NCI-H446 treated with DMSO at 0.1 percent for 48 hours (cell line): ENCODE measurements around the gene PSMD1.
"Not testable (repeated sequence)": the region's sequence is repeated elsewhere in the genome, so short reads cannot be mapped to it uniquely, and the experiment has no call there.

Source experiments
- DNase-seq: peaks from one replicate; lab custom pipeline; 2025; lab: John Stamatoyannopoulos, UW

PSMD1 gene

GRCh38 chr2:231186325-231186724, 129.7 kb downstream of the PSMD1 start:
- DNase-seq = no peak

- no peak for DNase-seq
Observed at GRCh38 chr2:231187736-231188505, 131.3 kb downstream of the PSMD1 start.

- DNase-seq = no peak
Observed at GRCh38 chr2:231188506-231189170, 132.0 kb downstream of the PSMD1 start.

GRCh38 chr2:231189171-231189530, 132.5 kb downstream of the PSMD1 start:
- no peak for DNase-seq

GRCh38 chr2:231189571-231190495, 133.2 kb downstream of the PSMD1 start:
- DNase-seq = no peak

GRCh38 chr2:231190531-231191197, 134.0 kb downstream of the PSMD1 start:
- DNase-seq = no peak

- DNase-seq = no peak
Observed at GRCh38 chr2:231191896-231192872, 135.5 kb downstream of the PSMD1 start.

- no peak for DNase-seq
Observed at GRCh38 chr2:231193216-231193615, 136.5 kb downstream of the PSMD1 start.

GRCh38 chr2:231196592-231196991, 139.9 kb downstream of the PSMD1 start:
- DNase-seq = no peak

- DNase-seq = not testable (repeated sequence)
Observed at GRCh38 chr2:231197196-231197595, 140.5 kb downstream of the PSMD1 start.

- no peak for DNase-seq
Observed at GRCh38 chr2:231197706-231198290, 141.1 kb downstream of the PSMD1 start.

GRCh38 chr2:231198291-231199173, 141.9 kb downstream of the PSMD1 start, which contains the start of gene ARMC9:
Gene ARMC9, plus strand, starts transcription at chr2:231198631. Its CDS starts 7,608 bp downstream, at chr2:231206239.
- DNase-seq = no peak

GRCh38 chr2:231199219-231199618, 142.6 kb downstream of the PSMD1 start:
- no peak for DNase-seq

GRCh38 chr2:231200805-231201474, 144.3 kb downstream of the PSMD1 start:
- no peak for DNase-seq

- DNase-seq = no peak
Observed at GRCh38 chr2:231201475-231201814, 144.8 kb downstream of the PSMD1 start.

GRCh38 chr2:231203087-231203486, 146.4 kb downstream of the PSMD1 start:
- no peak for DNase-seq

GRCh38 chr2:231204146-231204545, 147.5 kb downstream of the PSMD1 start:
- no peak for DNase-seq

- no peak for DNase-seq
Observed at GRCh38 chr2:231204581-231204980, 147.9 kb downstream of the PSMD1 start.

GRCh38 chr2:231207734-231208133, 151.1 kb downstream of the PSMD1 start:
- DNase-seq = no peak
